Heart left ventricle (tissue), 16 donors: ENCODE results near the gene SESN1. TPM values are rescaled to one million over a fixed set of nuclear protein-coding genes. Genes with fewer than 3 reads are reported as not detected.

Source experiments
- ATAC-seq, 4 donors: fragments of 200-7000 bp; cut with Tn5 transposase; one replicate each; pipeline ENCODE4 v1.9.1; 2020 to 2022; ENCODE audit warnings: moderate library complexity in 4 of 4, mild to moderate bottlenecking in 3 of 4, moderate number of reproducible peaks in 1 of 4
- DNase-seq, 5 donors: peaks; one replicate each; pipeline ENCODE4 v3.0.0-alpha.2; 2020
- H3K27ac ChIP-seq, 12 donors: fragments of 200-600 bp; sonication (generic) in 4 of 12; one replicate each; pipeline versions ENCODE4 v1.5.0 to v1.8.0; 2016 to 2022; ENCODE audit warnings: mild to moderate bottlenecking in 2 of 12
- H3K27me3 ChIP-seq, 9 donors: fragments of 200-600 bp; sonication (generic) in 2 of 9; one replicate each; pipeline versions ENCODE4 v1.5.1 to v1.8.0; 2016 to 2022; ENCODE audit warnings: mild to moderate bottlenecking in 3 of 9
- H3K36me3 ChIP-seq, 9 donors: fragments of 200-600 bp; sonication (generic) in 2 of 9; one replicate each; pipeline versions ENCODE4 v1.5.0 to v1.8.0; 2018 to 2022; ENCODE audit warnings: mild to moderate bottlenecking in 2 of 9
- H3K4me1 ChIP-seq, 12 donors: fragments of 200-600 bp; sonication (generic) in 4 of 12; one replicate each; pipeline versions ENCODE4 v1.5.0 to v1.8.0; 2016 to 2022; ENCODE audit warnings: mild to moderate bottlenecking in 3 of 12
- H3K4me3 ChIP-seq, 12 donors: fragments of 200-600 bp; sonication (generic) in 4 of 12; one replicate each; pipeline versions ENCODE4 v1.5.0 to v1.8.0; 2017 to 2022; ENCODE audit warnings: mild to moderate bottlenecking in 9 of 12, moderate library complexity in 4 of 12
- H3K9me3 ChIP-seq, 12 donors: fragments of 200-600 bp; sonication (generic) in 4 of 12; one replicate each; pipeline versions ENCODE4 v1.5.0 to v1.8.0; 2016 to 2022; ENCODE audit warnings: mild to moderate bottlenecking in 1 of 12
- CTCF ChIP-seq, 12 donors: fragments of 200-600 bp; sonication (generic) in 4 of 12; IDR thresholded peaks; one replicate each; pipeline versions ENCODE4 v1.5.0 to v1.8.0; 2018 to 2022; ENCODE audit warnings: antibody characterized with exemption in 12 of 12, mild to moderate bottlenecking in 5 of 12
- POLR2A ChIP-seq, 2 donors: fragments of 450-650 bp; IDR thresholded peaks; one replicate each; pipeline ENCODE4 v1.6.1; 2017; ENCODE audit warnings: antibody characterized with exemption in 2 of 2, mild to moderate bottlenecking in 2 of 2, moderate library complexity in 2 of 2
- WGBS, 4 donors: extraction: QIAGEN DNeasy Blood & Tissue Kit in 2 of 4; methylation state at CpG; one replicate each; pipeline versions ENCODE4 v1.1.5 to v1.1.7; 2013 to 2018; 5-methylcytosine and 5-hydroxymethylcytosine counted together
- intact Hi-C, 10 donors: fragments of 100-400 bp; cut with DNase I; formaldehyde crosslinking; loops; one replicate each; pipeline versions ENCODE4 v1.11.1 to v1.14.2; 2022
- polyA plus RNA-seq, 2 donors: library from polyadenylated mRNA; stranded (reverse); fragments of 200-250 nt; gene quantifications; one replicate each; pipeline ENCODE4 v1.2.3, GENCODE V29; 2013
- total RNA-seq, 9 donors: library from RNA; depleted of rRNA in 2 of 9; stranded (reverse); fragments of >200 nt in 2 of 9; fragmentation: NEBNext Ultra II Directional in 3 of 9; extraction: Animal tissue kit (Norgen Biotek cat#: 25700) in 3 of 9; gene quantifications; one replicate each; pipeline versions ENCODE4 v1.1.0 to v1.2.4, GENCODE V29; 2016 to 2023
- donor health status: ischemic (EF 13 %, LVEDD 7.1; RV severe dilation, severe dysfunction).
- donor health status: healthy with polysubstance abuse.
- donor health status: DM: no; HTN: yes; CAD: no.
- donor health status: DM: no; HTN: no; CAD: no.
- donor health status: ischemic (EF 25% LVEDD 6.9; RV normal size, moderate dysfunction).
- donor health status: ischemic (EF 25% LVEDD 5.7; RV mildly dilated, moderate dysfunction).
- donor health status: healthy.
- donor health status: DM: yes; HTN: yes; CAD: no.
- donor health status: ischemic (EF 35%, LVEDD 5.7; RV mildly dilated, moderate dysfunction).
- donor health status: nonischemic (EF 11% LVEDD 7.7; RV severe dilation, severe dysfunction).
- donor health status: DM: yes; HTN: yes; CAD: no.
- donor health status: PGD.
- donor health status: ischemic (EF 29% LVEDD 5.4; RV normal size, mild dysfunction).
- donor health status: nonischemic (EF 23%, LVEDD 6.1; RV moderate dilation, normal function).

Gene SESN1
- total and polyA plus RNA-seq, 11 donors: 22.5 to 63.2 (median 34.6) TPM

- ATAC-seq (no peak), DNase-seq (no peak)
- TF ChIP-seq CTCF (IDR thresholded peaks at IDR 0.05): no peak
- no peak for TF ChIP-seq POLR2A (IDR thresholded peaks at IDR 0.05)
- Histone ChIP-seq H3K4me3 (no peak overlapping the region), H3K36me3 (no peaks in the 10 kb centered on the region), H3K27me3 (no peaks in the 10 kb centered on the region), H3K4me1 (peaks cover 0 to 75% (median 45%) of the 10 kb centered on the region in 12 donors), H3K27ac (peak overlapping the region in 4 of 12 donors; percentile 6 to 82 (median 14)), H3K9me3 (no peaks in the 10 kb centered on the region)
- intact Hi-C loops: loop anchor here in 8 of 10 donors (2.0 to 10.0 kb wide), 7 partner anchors 131 to 534 kb away; partner anchors contain the start of gene ARMC2 (in 2 of the 8)
Measured at GRCh38 chr6:109075934-109076333, 18.7 kb downstream of the SESN1 start.

- Histone ChIP-seq H3K27ac (peak overlapping the region in 1 of 12 donors; percentile 19), H3K4me1 (peaks cover 0 to 68% (median 28%) of the 10 kb centered on the region in 12 donors), H3K36me3 (no peaks in the 10 kb centered on the region), H3K4me3 (no peak overlapping the region), H3K27me3 (no peaks in the 10 kb centered on the region), H3K9me3 (no peaks in the 10 kb centered on the region)
- intact Hi-C loops: loop anchor here (2.0 to 10.0 kb wide), 16 partner anchors 67 to 532 kb away; partner anchors contain the start of gene ARMC2 (in 2 of the 10)
- no peak for ATAC-seq
- DNase-seq: no peak
- no peak for TF ChIP-seq POLR2A (IDR thresholded peaks at IDR 0.05)
- TF ChIP-seq CTCF (IDR thresholded peaks at IDR 0.05): no peak
Measured at GRCh38 chr6:109074133-109074415, 20.6 kb downstream of the SESN1 start.

- Histone ChIP-seq H3K27me3 (no peaks in the 10 kb centered on the region), H3K9me3 (no peaks in the 10 kb centered on the region), H3K4me3 (no peak overlapping the region), H3K36me3 (no peaks in the 10 kb centered on the region), H3K4me1 (peaks cover 0 to 63% (median 26%) of the 10 kb centered on the region in 12 donors), H3K27ac (peak overlapping the region in 6 of 12 donors; percentile 2 to 34 (median 22))
- TF ChIP-seq CTCF (IDR thresholded peaks at IDR 0.05): peak; percentile 48 to 79 (median 66)
- TF ChIP-seq POLR2A (IDR thresholded peaks at IDR 0.05): no peak
- ATAC-seq: peak; percentile 43 to 64 (median 58)
- 43 to 48% (median 43%) methylated on average over 7 of the region's 7 CpGs for WGBS, 4 donors
- peak in 2 of 5 donors; percentile 42 to 46 for DNase-seq
- intact Hi-C loops: loop anchor here (1.0 to 10.0 kb wide), 19 partner anchors 66 to 531 kb away; partner anchors contain the start of gene ARMC2 (in 2 of the 10)
Measured at GRCh38 chr6:109073344-109074132, 21.1 kb downstream of the SESN1 start.

GRCh38 chr6:109071125-109071917, 23.3 kb downstream of the SESN1 start:
- no peaks in the 10 kb centered on the region for H3K36me3 ChIP-seq
- H3K27ac ChIP-seq: no peak overlapping the region
- TF ChIP-seq CTCF (IDR thresholded peaks at IDR 0.05) (no peak), POLR2A (IDR thresholded peaks at IDR 0.05) (no peak)
- H3K4me1 ChIP-seq: peaks cover 0 to 53% (median 23%) of the 10 kb centered on the region in 12 donors
- intact Hi-C loops: loop anchor here (5.0 to 10.0 kb wide), 15 partner anchors 64 to 529 kb away; partner anchors contain the start of gene ARMC2 (in 2 of the 10)
- no peaks in the 10 kb centered on the region for H3K9me3 ChIP-seq
- H3K4me3 ChIP-seq: peak overlapping the region in 1 of 12 donors; percentile 27
- DNase-seq (no peak), ATAC-seq (no peak)
- 38 to 55% (median 49%) methylated on average over 7 of the region's 7 CpGs for WGBS, 4 donors
- no peaks in the 10 kb centered on the region for H3K27me3 ChIP-seq
